ENCODE results near the gene PTTG2.

PTTG2 gene

GRCh38 chr4:38008571-38009021, 48.4 kb downstream of the PTTG2 start:
- DNase-seq (ENCODE audit: low spot score), result no peak

- DNase-seq (ENCODE audit: low spot score), result no peak
Observed at GRCh38 chr4:38009421-38009820, 49.2 kb downstream of the PTTG2 start.

- DNase-seq (ENCODE audit: low spot score), result no peak
Observed at GRCh38 chr4:38009949-38010348, 49.8 kb downstream of the PTTG2 start.
